Measurements from ENCODE around the gene RMND1.

The RMND1 gene

DNA sequence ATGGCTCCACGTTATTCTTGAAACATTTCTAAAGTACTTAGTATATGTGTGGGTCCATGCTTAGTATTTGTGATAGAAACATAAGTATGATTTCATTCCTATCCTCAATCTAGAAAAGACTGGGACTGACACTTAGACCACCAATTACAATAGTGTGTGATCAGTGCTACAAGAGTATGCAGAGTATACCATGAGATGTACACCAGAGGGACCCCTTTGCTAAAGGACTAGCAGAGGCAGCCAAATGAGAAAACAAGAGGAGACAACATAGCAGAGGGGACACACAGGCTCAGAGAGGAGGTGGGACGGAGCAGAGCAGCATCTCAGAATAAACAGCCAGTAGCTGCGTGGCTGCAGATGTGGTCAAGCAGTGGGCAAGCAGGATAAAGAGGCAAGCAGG is 21.0 kb downstream of the RMND1 start:
- no peak overlapping the region for H3K4me3 ChIP-seq (ENCODE audit: low read depth, low read length)
- H3K27ac ChIP-seq: no peak overlapping the region
- H3K9me3 ChIP-seq (ENCODE audit: control insufficient read depth, low read length): no peaks in the 10 kb centered on the region
- H3K4me1 ChIP-seq: no peaks in the 10 kb centered on the region
- H2AFZ ChIP-seq: no peak overlapping the region
- no peaks in the 10 kb centered on the region for H3K79me2 ChIP-seq
- no peaks in the 10 kb centered on the region for H3K27me3 ChIP-seq (ENCODE audit: control insufficient read depth, insufficient read depth, low read length)
- no peaks in the 10 kb centered on the region for H3K36me3 ChIP-seq (ENCODE audit: control insufficient read depth, insufficient read depth, low read length)
- no peak overlapping the region for H3K4me2 ChIP-seq (ENCODE audit: low read length)
- H3K9ac ChIP-seq: no peak overlapping the region
- TF ChIP-seq, protein P1, sequence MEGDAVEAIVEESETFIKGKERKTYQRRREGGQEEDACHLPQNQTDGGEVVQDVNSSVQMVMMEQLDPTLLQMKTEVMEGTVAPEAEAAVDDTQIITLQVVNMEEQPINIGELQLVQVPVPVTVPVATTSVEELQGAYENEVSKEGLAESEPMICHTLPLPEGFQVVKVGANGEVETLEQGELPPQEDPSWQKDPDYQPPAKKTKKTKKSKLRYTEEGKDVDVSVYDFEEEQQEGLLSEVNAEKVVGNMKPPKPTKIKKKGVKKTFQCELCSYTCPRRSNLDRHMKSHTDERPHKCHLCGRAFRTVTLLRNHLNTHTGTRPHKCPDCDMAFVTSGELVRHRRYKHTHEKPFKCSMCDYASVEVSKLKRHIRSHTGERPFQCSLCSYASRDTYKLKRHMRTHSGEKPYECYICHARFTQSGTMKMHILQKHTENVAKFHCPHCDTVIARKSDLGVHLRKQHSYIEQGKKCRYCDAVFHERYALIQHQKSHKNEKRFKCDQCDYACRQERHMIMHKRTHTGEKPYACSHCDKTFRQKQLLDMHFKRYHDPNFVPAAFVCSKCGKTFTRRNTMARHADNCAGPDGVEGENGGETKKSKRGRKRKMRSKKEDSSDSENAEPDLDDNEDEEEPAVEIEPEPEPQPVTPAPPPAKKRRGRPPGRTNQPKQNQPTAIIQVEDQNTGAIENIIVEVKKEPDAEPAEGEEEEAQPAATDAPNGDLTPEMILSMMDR (IDR thresholded peaks at IDR 0.05): no peak

DNA sequence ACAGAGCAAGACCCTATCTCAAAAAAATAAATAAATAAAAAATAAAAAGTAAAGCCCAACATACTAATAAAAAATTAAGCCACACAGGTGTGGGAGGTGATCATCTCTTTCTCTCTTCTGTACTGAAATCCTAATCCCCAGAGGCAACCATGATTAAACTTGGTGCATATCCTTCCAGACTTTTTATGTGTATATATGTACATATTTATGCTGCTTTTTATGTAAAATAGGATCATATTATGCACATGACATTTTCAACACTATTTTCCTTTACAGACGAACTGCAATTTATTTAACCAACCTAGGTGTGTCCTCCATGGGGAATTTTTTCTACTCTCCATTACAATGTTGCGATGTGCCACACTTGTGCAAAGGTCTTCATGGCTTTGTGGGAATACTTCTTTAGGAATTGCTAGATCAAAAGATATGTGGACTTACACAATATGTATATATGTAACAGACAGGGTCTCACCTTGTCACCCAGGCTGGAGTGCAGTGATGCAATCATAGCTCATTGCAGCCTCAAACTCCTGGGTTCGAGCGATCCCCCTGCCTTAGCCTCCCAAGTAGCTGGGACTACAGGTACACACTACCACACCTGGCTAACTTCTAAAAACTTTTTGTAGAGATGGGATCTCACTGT is 23.7 kb downstream of the RMND1 start:
- TF ChIP-seq, protein P1 (IDR thresholded peaks at IDR 0.05): no peak
- Histone ChIP-seq H3K4me1 (no peaks in the 10 kb centered on the region), H3K9me3 (ENCODE audit: control insufficient read depth, low read length) (no peaks in the 10 kb centered on the region), H3K4me3 (ENCODE audit: low read depth, low read length) (no peak overlapping the region), H3K79me2 (no peaks in the 10 kb centered on the region), H3K27ac (no peak overlapping the region), H3K4me2 (ENCODE audit: low read length) (no peak overlapping the region), H3K36me3 (ENCODE audit: control insufficient read depth, insufficient read depth, low read length) (no peaks in the 10 kb centered on the region), H3K9ac (no peak overlapping the region), H2AFZ (no peak overlapping the region), H3K27me3 (ENCODE audit: control insufficient read depth, insufficient read depth, low read length) (no peaks in the 10 kb centered on the region)

DNA sequence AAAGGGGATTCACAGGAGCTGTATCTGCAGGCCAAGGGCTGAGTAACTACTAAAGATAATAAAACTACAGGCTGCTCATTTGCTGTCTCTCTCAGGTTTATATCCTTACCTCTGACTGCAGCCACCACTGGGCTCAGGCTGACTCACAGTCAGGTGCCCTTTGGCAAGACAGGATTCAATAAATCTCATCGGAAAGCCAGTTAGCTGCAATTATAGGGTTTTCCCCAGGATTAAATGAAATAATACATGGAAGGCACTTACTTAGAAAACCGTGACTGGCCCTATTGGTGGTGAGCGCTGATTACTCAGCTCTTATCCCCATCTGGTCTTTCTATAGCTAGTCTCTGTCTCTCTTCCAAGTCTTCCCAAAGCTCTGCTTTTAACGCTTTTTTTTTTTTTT is 26.4 kb downstream of the RMND1 start:
- Histone ChIP-seq H3K79me2 (no peaks in the 10 kb centered on the region), H3K4me1 (no peaks in the 10 kb centered on the region), H3K4me3 (ENCODE audit: low read depth, low read length) (no peak overlapping the region), H3K9ac (no peak overlapping the region), H3K4me2 (ENCODE audit: low read length) (no peak overlapping the region), H3K9me3 (ENCODE audit: control insufficient read depth, low read length) (no peaks in the 10 kb centered on the region), H3K27ac (no peak overlapping the region), H3K27me3 (ENCODE audit: control insufficient read depth, insufficient read depth, low read length) (no peaks in the 10 kb centered on the region), H3K36me3 (ENCODE audit: control insufficient read depth, insufficient read depth, low read length) (no peaks in the 10 kb centered on the region), H2AFZ (no peak overlapping the region)
- TF ChIP-seq, protein P1 (IDR thresholded peaks at IDR 0.05): no peak

DNA sequence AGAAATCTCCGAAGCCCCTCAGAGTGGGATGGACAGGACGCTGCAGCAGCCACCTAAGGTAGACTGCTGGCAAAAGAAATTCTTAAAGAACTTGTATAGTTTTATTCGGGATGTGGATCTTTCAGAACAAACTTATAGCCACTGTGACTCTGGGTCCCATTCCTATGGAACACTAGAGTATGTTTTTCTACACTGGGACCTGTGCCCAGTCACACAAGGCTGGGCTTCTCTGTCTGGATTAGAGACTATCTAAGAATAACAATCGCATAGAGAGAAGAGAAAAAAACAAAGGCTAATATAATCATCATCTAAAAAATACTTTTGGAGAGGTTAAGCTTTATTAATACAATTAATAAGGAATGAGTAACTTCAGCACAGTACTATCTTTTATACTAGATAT is 28.9 kb downstream of the RMND1 start:
- Histone ChIP-seq H3K79me2 (no peaks in the 10 kb centered on the region), H3K27ac (no peak overlapping the region), H3K4me1 (no peaks in the 10 kb centered on the region), H3K4me2 (ENCODE audit: low read length) (no peak overlapping the region), H3K36me3 (ENCODE audit: control insufficient read depth, insufficient read depth, low read length) (no peaks in the 10 kb centered on the region), H2AFZ (no peak overlapping the region), H3K4me3 (ENCODE audit: low read depth, low read length) (no peak overlapping the region), H3K27me3 (ENCODE audit: control insufficient read depth, insufficient read depth, low read length) (no peaks in the 10 kb centered on the region), H3K9me3 (ENCODE audit: control insufficient read depth, low read length) (no peaks in the 10 kb centered on the region), H3K9ac (no peak overlapping the region)
- TF ChIP-seq, protein P1 (IDR thresholded peaks at IDR 0.05): no peak

DNA sequence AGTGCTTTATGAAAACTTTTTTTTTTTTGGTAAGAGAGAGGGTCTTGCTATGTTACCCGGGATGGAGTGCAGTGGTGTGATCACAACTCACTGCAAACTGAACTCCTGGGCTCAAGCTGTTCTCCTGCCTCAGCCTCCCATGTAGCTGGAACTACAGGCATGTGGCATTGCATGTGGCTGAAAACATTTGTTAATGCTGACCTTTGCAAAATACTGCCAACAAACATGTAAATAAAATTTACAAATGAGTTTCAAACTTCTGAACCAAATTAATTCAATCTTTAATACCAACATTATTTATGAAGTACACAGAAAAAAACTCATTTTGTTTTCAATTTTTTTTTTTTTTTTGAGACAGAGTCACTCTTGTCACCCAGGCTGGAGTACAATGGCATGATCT is 34.4 kb downstream of the RMND1 start:
- no peaks in the 10 kb centered on the region for H3K27me3 ChIP-seq (ENCODE audit: control insufficient read depth, insufficient read depth, low read length)
- no peaks in the 10 kb centered on the region for H3K79me2 ChIP-seq
- H3K9me3 ChIP-seq (ENCODE audit: control insufficient read depth, low read length): no peaks in the 10 kb centered on the region
- H3K36me3 ChIP-seq (ENCODE audit: control insufficient read depth, insufficient read depth, low read length): no peaks in the 10 kb centered on the region
- H3K4me3 ChIP-seq (ENCODE audit: low read depth, low read length): no peak overlapping the region
- no peak overlapping the region for H3K9ac ChIP-seq
- no peak overlapping the region for H2AFZ ChIP-seq
- no peak overlapping the region for H3K27ac ChIP-seq
- no peak overlapping the region for H3K4me2 ChIP-seq (ENCODE audit: low read length)
- TF ChIP-seq, protein P1 (IDR thresholded peaks at IDR 0.05): no peak
- H3K4me1 ChIP-seq: no peaks in the 10 kb centered on the region

Measured in parathyroid adenoma (tissue), 2 donors.